H1 (cell line): ENCODE results near the gene IQGAP1. TPM values are rescaled to one million over a fixed set of nuclear protein-coding genes. Genes with fewer than 3 reads are reported as not detected.

ENCODE experiments used
- EP300 ChIP-seq, 2 experiments: IDR thresholded peaks; 1 replicate in 1 of 2; 2 replicates in 1 of 2; pipeline ENCODE4 v1.6.1; 2011 to 2012; ENCODE audit warnings: low read depth in 2 of 2, low read length in 2 of 2, mild to moderate bottlenecking in 2 of 2, borderline replicate concordance in 1 of 2, inconsistent platforms in 1 of 2, moderate library complexity in 1 of 2
- SIX5 ChIP-seq: IDR thresholded peaks from 2 replicates; pipeline ENCODE4 v1.6.1; 2011; ENCODE audit warnings: mild to moderate bottlenecking, low read depth, low read length
- polyA plus RNA-seq, 7 experiments: library from polyadenylated mRNA; depleted of rRNA in 3 of 7; stranded (reverse) in 5 of 7; unstranded in 2 of 7; fragments of >200 nt in 5 of 7; fragments of 200-250 nt in 2 of 7; gene quantifications; 1 replicate in 5 of 7; 2 replicates in 1 of 7; 4 replicates in 1 of 7; pipeline versions ENCODE4 v1.2.1 to v1.2.3, GENCODE V29; 2011 to 2013; ENCODE audit warnings: missing spikeins in 2 of 7, mixed read lengths in 2 of 7
- total RNA-seq: library from RNA; stranded (reverse); fragmentation: NEBNext Ultra II Directional; extraction: Animal tissue kit (Norgen Biotek cat#: 25700); gene quantifications from 2 replicates; pipeline ENCODE4 v1.2.1, GENCODE V29; 2021

IQGAP1 gene
- total and polyA plus RNA-seq, 2 of the 8 experiments (the other 6 are each of a cell fraction or from before 2014, with no cell fraction given): 56.0 to 138 TPM

DNA sequence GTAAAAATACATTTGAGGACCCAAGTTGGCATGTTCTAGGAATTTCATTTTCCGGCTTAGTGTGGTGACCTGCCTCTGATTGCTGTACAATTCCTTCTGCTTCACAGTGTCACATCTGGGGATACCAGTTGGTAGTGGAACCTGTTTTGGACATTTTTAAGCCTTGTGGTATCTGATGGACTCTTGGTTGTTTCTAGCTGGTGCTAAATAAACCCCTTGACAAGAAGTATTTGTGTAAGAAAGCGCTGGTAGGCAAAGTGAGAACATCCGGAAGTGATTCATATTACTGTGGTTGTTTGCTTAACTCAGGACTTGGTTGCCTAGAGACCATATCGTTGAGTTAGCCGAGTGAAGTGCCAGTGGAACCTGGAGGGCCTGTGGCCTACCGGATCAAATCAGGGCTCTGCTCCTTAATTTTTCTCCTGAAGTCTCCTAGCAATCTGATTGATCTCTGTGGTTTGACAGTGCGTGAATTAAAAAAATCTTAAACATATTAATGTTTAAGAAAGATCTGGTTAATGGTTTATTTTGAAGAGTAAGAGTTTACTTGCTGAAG is 12.8 kb downstream of the IQGAP1 start (continued):
- TF ChIP-seq EP300 (IDR thresholded peaks at IDR 0.05; ENCODE audit: borderline replicate concordance in 1 of 2, low read depth in 2 of 2, low read length in 2 of 2): peak in 1 of 2 experiments; percentile 72; a peak in 1 of 3 replicates
- TF ChIP-seq SIX5: no peak
